Karpas-422 (cell line): ENCODE data around the gene COL9A2. TPM values are rescaled to one million over a fixed set of nuclear protein-coding genes. Genes with fewer than 3 reads are reported as not detected.

Experiments used
- DNase-seq: peaks from one replicate; pipeline ENCODE4 v3.0.0-alpha.2; 2015
- H2AFZ ChIP-seq: fragments of 200-600 bp; sonication (generic); 2 replicates; pipeline ENCODE4 v1.6.1; 2014; ENCODE audit warnings: antibody characterized with exemption, low read length, mixed read lengths
- H3K27ac ChIP-seq: fragments of 200-600 bp; sonication (generic); 2 replicates; pipeline ENCODE4 v1.5.1; 2014; ENCODE audit warnings: mild to moderate bottlenecking, low read length, moderate library complexity
- H3K27me3 ChIP-seq: fragments of 200-600 bp; sonication (generic); 2 replicates; pipeline ENCODE4 v1.6.1; 2014; ENCODE audit warnings: low read length, mixed read lengths
- H3K36me3 ChIP-seq: fragments of 200-600 bp; sonication (generic); 2 replicates; pipeline ENCODE4 v1.6.1; 2014; ENCODE audit warnings: low read length, mixed read lengths; ENCODE audit not compliant: insufficient read depth
- H3K4me1 ChIP-seq: fragments of 200-600 bp; sonication (generic); 2 replicates; pipeline ENCODE4 v1.6.1; 2014; ENCODE audit warnings: mild to moderate bottlenecking, low read length, mixed read lengths
- H3K4me2 ChIP-seq: fragments of 200-600 bp; sonication (generic); 2 replicates; pipeline ENCODE4 v1.6.1; 2014; ENCODE audit warnings: low read length, low read depth, mild to moderate bottlenecking; ENCODE audit not compliant: poor library complexity, severe bottlenecking
- H3K4me3 ChIP-seq: fragments of 200-600 bp; sonication (generic); 2 replicates; pipeline ENCODE4 v1.5.1; 2014; ENCODE audit warnings: mild to moderate bottlenecking, antibody characterized with exemption, low read length, mixed read lengths
- H3K79me2 ChIP-seq: fragments of 200-600 bp; sonication (generic); 2 replicates; pipeline ENCODE4 v1.6.1; 2014; ENCODE audit warnings: mild to moderate bottlenecking, low read length, mixed read lengths
- H3K9ac ChIP-seq: fragments of 200-600 bp; sonication (generic); 2 replicates; pipeline ENCODE4 v1.6.0; 2014; ENCODE audit warnings: low read length
- H3K9me2 ChIP-seq: fragments of 200-600 bp; sonication (generic), shearing (Covaris generic); replicated peaks from 2 replicates; pipeline ENCODE4 v1.6.0; 2014; ENCODE audit warnings: mild to moderate bottlenecking, low read length, moderate library complexity; ENCODE audit not compliant: insufficient read depth
- H3K9me3 ChIP-seq: fragments of 300-700, 200-600 bp; sonication (generic); 2 replicates; pipeline ENCODE4 v1.6.1; 2014; ENCODE audit warnings: low read length, mixed read lengths
- H4K20me1 ChIP-seq: fragments of 200-600 bp; sonication (generic); 2 replicates; pipeline ENCODE4 v1.6.1; 2014; ENCODE audit warnings: mild to moderate bottlenecking, antibody characterized with exemption, low read length, low read depth; ENCODE audit not compliant: insufficient read depth
- total RNA-seq: library from RNA; depleted of rRNA; stranded (reverse); fragments of >200 nt; shearing (Covaris generic); gene quantifications from 2 replicates; pipeline ENCODE4 v1.2.3, GENCODE V29; 2014; ENCODE audit warnings: low replicate concordance; rRNA removed

Gene COL9A2
- 7.9 and 28.2 TPM in 2 replicates for total RNA-seq

GRCh38 chr1:40316595-40317393 is at the start of gene COL9A2:
Gene COL9A2 (minus strand): TSS chr1:40317286. CDS start chr1:40317197, 89 bp downstream.
- peak; percentile 90 for DNase-seq
- Histone ChIP-seq H3K79me2 (no peaks in the 10 kb centered on the region), H3K9me3 (no peaks in the 10 kb centered on the region), H3K27me3 (no peaks in the 10 kb centered on the region; the same call in 1 of the 2 replicates), H3K27ac (no peak within 1 kb of the TSS), H3K36me3 (no peaks in the 10 kb centered on the region), H3K9ac (peak within 1 kb of the TSS; percentile 62), H3K4me3 (peak within 1 kb of the TSS; percentile 70), H3K9me2 (no peaks in the 10 kb centered on the region), H4K20me1 (no peaks in the 10 kb centered on the region), H3K4me2 (peak within 1 kb of the TSS; percentile 78), H2AFZ (peak within 1 kb of the TSS; percentile 72), H3K4me1 (peaks cover 57% of the 10 kb centered on the region)

GRCh38 chr1:40363721-40364120 is 46.6 kb upstream of the COL9A2 start:
- H3K9ac ChIP-seq = no peak overlapping the region
- peak overlapping the region; percentile 19 for H3K4me2 ChIP-seq
- no peaks in the 10 kb centered on the region for H3K9me3 ChIP-seq
- H3K27ac ChIP-seq = no peak overlapping the region
- H3K4me3 ChIP-seq = no peak overlapping the region
- peak; percentile 80 for DNase-seq
- no peak overlapping the region for H2AFZ ChIP-seq
- H4K20me1 ChIP-seq = no peaks in the 10 kb centered on the region
- H3K79me2 ChIP-seq = no peaks in the 10 kb centered on the region
- no peaks in the 10 kb centered on the region for H3K9me2 ChIP-seq
- no peaks in the 10 kb centered on the region for H3K36me3 ChIP-seq
- H3K27me3 ChIP-seq = no peaks in the 10 kb centered on the region
- peaks cover 12% of the 10 kb centered on the region for H3K4me1 ChIP-seq

DNA sequence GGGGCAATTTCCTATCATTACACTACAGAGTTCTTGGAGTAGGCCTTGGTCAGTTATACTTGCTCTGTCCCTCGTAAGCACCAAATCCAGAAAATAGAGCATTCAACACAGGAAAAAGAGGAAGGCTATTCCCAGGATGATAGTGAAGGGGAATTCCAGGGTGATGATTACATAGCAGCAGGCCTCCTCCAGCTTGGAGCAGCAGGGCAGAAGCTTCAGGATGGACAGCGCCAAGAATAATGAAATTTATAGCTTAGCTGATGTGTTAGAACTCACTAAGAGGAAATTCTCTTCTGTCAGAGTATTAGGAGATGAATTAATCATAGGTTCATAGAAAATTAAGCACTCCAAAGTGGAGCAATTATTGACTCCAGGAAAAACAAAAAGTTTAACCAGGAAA is 45.6 kb upstream of the COL9A2 start:
- H3K36me3 ChIP-seq = no peaks in the 10 kb centered on the region
- no peaks in the 10 kb centered on the region for H3K27me3 ChIP-seq

DNA sequence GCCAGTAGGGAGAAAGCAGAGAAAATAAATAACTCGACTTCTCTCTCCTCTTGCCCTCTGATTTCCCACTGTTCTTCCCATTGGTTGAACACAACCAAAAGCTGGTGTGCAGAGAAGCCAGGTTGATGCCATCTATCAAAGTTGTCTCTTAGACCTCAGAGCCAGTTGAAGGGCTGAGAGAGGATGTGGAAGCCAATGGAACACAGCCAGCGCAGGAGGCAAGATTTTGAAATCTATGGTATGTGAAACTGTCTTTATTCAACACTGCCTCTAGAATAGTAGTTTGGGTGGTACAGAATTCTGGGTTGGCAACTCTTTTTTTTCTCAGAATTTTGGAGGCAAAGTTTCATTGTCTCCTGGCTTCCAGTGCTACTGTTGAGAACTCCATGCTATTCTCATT is 45.1 kb upstream of the COL9A2 start:
- Histone ChIP-seq H4K20me1 (no peaks in the 10 kb centered on the region), H3K4me2 (no peak overlapping the region), H3K9me2 (no peaks in the 10 kb centered on the region), H3K4me3 (no peak overlapping the region), H3K9ac (no peak overlapping the region), H3K9me3 (no peaks in the 10 kb centered on the region; the same call in 1 of the 2 replicates), H3K36me3 (no peaks in the 10 kb centered on the region), H3K79me2 (no peaks in the 10 kb centered on the region), H3K27me3 (no peaks in the 10 kb centered on the region), H2AFZ (no peak overlapping the region), H3K4me1 (peaks cover 12% of the 10 kb centered on the region), H3K27ac (no peak overlapping the region)
- no peak for DNase-seq

More for the DNA sequence above, 45.6 kb upstream of the COL9A2 start:
- no peaks in the 10 kb centered on the region for H4K20me1 ChIP-seq
- no peak overlapping the region for H3K4me3 ChIP-seq
- peaks cover 12% of the 10 kb centered on the region for H3K4me1 ChIP-seq
- H3K9me2 ChIP-seq = no peaks in the 10 kb centered on the region
- H2AFZ ChIP-seq = no peak overlapping the region
- H3K9ac ChIP-seq = no peak overlapping the region
- H3K4me2 ChIP-seq = no peak overlapping the region
- no peak for DNase-seq
- no peaks in the 10 kb centered on the region; the same call in 1 of the 2 replicates for H3K9me3 ChIP-seq
- no peaks in the 10 kb centered on the region for H3K79me2 ChIP-seq
- H3K27ac ChIP-seq = no peak overlapping the region

- no peaks in the 10 kb centered on the region; the same call in 1 of the 2 replicates for H3K9me3 ChIP-seq
- no peak overlapping the region for H3K4me2 ChIP-seq
- H3K9me2 ChIP-seq = no peaks in the 10 kb centered on the region
- no peaks in the 10 kb centered on the region for H3K27me3 ChIP-seq
- no peak overlapping the region for H3K4me3 ChIP-seq
- H3K79me2 ChIP-seq = no peaks in the 10 kb centered on the region
- no peak overlapping the region for H3K27ac ChIP-seq
- peaks cover 16% of the 10 kb centered on the region for H3K4me1 ChIP-seq
- no peak overlapping the region for H3K9ac ChIP-seq
- no peaks in the 10 kb centered on the region for H3K36me3 ChIP-seq
- DNase-seq = no peak
- no peak overlapping the region for H2AFZ ChIP-seq
- no peaks in the 10 kb centered on the region for H4K20me1 ChIP-seq
These were observed 44.6 kb upstream of the COL9A2 start for GRCh38 chr1:40361637-40362036.

DNA sequence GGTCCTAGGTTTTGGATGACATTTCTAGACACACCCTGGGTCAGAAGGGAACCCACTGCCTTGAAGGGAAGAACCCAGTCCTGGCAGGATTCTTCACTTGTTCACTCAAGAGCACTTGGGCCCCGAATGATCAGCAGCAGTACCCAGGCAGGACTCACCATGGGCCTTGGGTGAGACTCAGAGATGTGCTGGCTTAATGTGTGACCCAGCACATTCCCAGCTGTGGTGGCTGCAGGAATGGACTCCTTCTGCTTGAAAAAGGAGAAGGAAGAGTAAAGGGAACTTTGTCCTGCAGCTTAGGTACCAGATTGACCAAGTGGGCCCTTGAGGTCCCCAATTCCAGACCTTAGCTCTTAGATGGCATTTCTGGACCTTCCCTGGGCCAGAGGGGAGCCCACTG is 44.1 kb upstream of the COL9A2 start:
- no peak for DNase-seq
- H3K27ac ChIP-seq = no peak overlapping the region
- no peaks in the 10 kb centered on the region for H4K20me1 ChIP-seq
- no peak overlapping the region for H3K4me2 ChIP-seq
- H3K9ac ChIP-seq = no peak overlapping the region
- no peaks in the 10 kb centered on the region for H3K36me3 ChIP-seq
- no peaks in the 10 kb centered on the region for H3K27me3 ChIP-seq
- no peaks in the 10 kb centered on the region for H3K9me2 ChIP-seq
- no peaks in the 10 kb centered on the region for H3K79me2 ChIP-seq
- no peaks in the 10 kb centered on the region; the same call in 1 of the 2 replicates for H3K9me3 ChIP-seq
- no peak overlapping the region for H3K4me3 ChIP-seq
- H2AFZ ChIP-seq = no peak overlapping the region
- peaks cover 19% of the 10 kb centered on the region for H3K4me1 ChIP-seq

DNA sequence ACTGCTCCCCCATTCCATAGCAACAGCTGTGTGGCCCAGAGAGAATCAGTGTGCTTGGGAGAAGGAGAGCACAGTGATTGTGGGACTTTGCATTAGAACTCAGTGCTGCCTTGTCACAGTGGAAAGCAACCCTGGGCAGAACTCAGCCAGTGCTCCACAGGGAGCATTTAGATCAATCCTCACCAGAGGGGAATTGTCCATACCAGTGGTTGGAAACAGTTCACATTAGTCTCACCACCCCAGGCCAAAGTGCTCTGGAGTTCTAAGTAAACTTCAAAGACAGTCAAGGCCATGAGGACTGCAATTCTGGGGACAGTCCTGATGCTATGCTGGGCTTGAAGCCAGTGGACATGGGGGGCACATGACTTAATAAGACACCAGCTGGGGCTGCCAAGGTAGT is 43.5 kb upstream of the COL9A2 start:
- H3K9me3 ChIP-seq = no peaks in the 10 kb centered on the region; the same call in none of the 2 replicates
- H3K27ac ChIP-seq = no peak overlapping the region
- H3K4me3 ChIP-seq = no peak overlapping the region
- no peak overlapping the region for H2AFZ ChIP-seq
- H3K4me1 ChIP-seq = peaks cover 21% of the 10 kb centered on the region
- no peaks in the 10 kb centered on the region for H3K79me2 ChIP-seq
- no peak overlapping the region for H3K4me2 ChIP-seq
- H3K27me3 ChIP-seq = no peaks in the 10 kb centered on the region
- H4K20me1 ChIP-seq = no peaks in the 10 kb centered on the region
- no peak overlapping the region for H3K9ac ChIP-seq
- H3K9me2 ChIP-seq = no peaks in the 10 kb centered on the region
- DNase-seq = no peak
- H3K36me3 ChIP-seq = no peaks in the 10 kb centered on the region

DNA sequence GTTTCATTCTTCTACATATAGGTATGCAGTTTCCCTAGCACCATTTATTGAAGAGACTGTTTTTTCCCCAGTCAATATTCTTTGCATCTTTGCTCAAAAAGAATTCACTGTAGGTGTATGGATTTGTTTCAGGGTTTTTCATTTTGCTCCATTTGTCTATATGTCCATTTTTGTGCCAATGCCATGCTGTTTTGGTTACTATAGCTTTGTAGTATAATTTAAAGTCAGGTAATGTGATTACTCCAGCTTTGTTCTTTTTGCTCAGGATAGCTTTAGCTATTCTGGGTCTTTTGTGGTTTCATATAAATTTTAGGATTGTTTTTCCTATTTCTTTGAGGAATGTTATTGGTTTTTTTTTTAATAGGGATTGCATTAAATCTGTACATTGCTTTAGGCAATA is 40.5 kb upstream of the COL9A2 start:
- Histone ChIP-seq H3K36me3 (no peaks in the 10 kb centered on the region), H3K79me2 (no peaks in the 10 kb centered on the region), H3K9me2 (no peaks in the 10 kb centered on the region), H3K9ac (no peak overlapping the region), H4K20me1 (no peaks in the 10 kb centered on the region), H3K4me1 (peaks cover 35% of the 10 kb centered on the region), H3K4me3 (no peak overlapping the region), H3K27me3 (no peaks in the 10 kb centered on the region), H3K9me3 (no peaks in the 10 kb centered on the region; the same call in none of the 2 replicates), H3K4me2 (no peak overlapping the region), H2AFZ (no peak overlapping the region), H3K27ac (no peak overlapping the region)
- no peak for DNase-seq
